Neural progenitor cell (in vitro differentiated cells): ENCODE measurements around the gene ITCH.
"Not testable (repeated sequence)": the region's sequence is repeated elsewhere in the genome, so short reads cannot be mapped to it uniquely, and the experiment has no call there.

Experiments
- EZH2 ChIP-seq: fragments of 200-600 bp; sonication (generic); IDR thresholded peaks from 2 replicates; pipeline ENCODE4 v1.6.1; 2017; ENCODE audit warnings: antibody characterized with exemption, mild to moderate bottlenecking, moderate library complexity
- TF ChIP-seq, protein P1 (sequence below): fragments of 200-600 bp; sonication (generic); IDR thresholded peaks from 2 replicates; pipeline ENCODE4 v1.5.1; 2017; ENCODE audit warnings: antibody characterized with exemption, mild to moderate bottlenecking

DNA sequence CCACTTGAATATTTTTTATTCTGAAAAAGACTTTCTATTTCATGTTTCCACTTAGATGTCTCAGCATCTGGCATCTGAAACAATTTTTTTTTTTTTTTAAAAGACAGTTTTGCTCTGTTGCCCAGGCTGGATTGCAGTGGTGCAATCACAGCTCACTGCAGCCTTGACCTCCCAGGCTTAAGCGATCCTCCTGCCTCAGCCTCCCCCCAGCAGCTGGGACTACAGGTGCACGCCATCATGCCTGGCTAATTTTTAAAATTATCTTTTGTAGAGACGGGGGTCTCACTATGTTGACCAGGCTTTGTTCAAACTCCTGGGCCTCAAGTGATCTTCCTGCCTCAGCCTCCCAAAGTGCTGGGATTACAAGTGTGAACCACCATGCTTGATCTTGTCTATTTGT, 42.9 kb downstream of the ITCH start:
- TF ChIP-seq, protein P1, sequence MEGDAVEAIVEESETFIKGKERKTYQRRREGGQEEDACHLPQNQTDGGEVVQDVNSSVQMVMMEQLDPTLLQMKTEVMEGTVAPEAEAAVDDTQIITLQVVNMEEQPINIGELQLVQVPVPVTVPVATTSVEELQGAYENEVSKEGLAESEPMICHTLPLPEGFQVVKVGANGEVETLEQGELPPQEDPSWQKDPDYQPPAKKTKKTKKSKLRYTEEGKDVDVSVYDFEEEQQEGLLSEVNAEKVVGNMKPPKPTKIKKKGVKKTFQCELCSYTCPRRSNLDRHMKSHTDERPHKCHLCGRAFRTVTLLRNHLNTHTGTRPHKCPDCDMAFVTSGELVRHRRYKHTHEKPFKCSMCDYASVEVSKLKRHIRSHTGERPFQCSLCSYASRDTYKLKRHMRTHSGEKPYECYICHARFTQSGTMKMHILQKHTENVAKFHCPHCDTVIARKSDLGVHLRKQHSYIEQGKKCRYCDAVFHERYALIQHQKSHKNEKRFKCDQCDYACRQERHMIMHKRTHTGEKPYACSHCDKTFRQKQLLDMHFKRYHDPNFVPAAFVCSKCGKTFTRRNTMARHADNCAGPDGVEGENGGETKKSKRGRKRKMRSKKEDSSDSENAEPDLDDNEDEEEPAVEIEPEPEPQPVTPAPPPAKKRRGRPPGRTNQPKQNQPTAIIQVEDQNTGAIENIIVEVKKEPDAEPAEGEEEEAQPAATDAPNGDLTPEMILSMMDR: not testable (repeated sequence)
- not testable (repeated sequence) for TF ChIP-seq EZH2
